Urinary bladder (tissue), 4 donors: ENCODE data around the gene HOXA6. TPM values are rescaled to one million over a fixed set of nuclear protein-coding genes. Genes with fewer than 3 reads are reported as not detected.

Source experiments
- DNase-seq: peaks from one replicate; pipeline ENCODE4 v3.0.0-alpha.2; 2015; ENCODE audit errors: extremely low spot score
- H3K27ac ChIP-seq: one replicate; pipeline ENCODE4 v1.5.1; 2013; ENCODE audit warnings: low read depth, mild to moderate bottlenecking, moderate library complexity
- H3K36me3 ChIP-seq: one replicate; pipeline ENCODE4 v1.6.1; 2013; ENCODE audit warnings: mild to moderate bottlenecking, moderate library complexity; ENCODE audit not compliant: insufficient read depth
- H3K4me1 ChIP-seq: one replicate; pipeline ENCODE4 v1.6.1; 2013; ENCODE audit warnings: mild to moderate bottlenecking, moderate library complexity; ENCODE audit not compliant: insufficient read depth
- H3K4me3 ChIP-seq: one replicate; pipeline ENCODE4 v1.5.1; 2013; ENCODE audit warnings: low read depth, low read length
- WGBS: extraction: QIAGEN DNeasy Blood & Tissue Kit; methylation state at CpG from one replicate; pipeline ENCODE4 v1.1.7; 2013; 5-methylcytosine and 5-hydroxymethylcytosine counted together
- polyA plus RNA-seq: library from polyadenylated mRNA; stranded (reverse); fragments of 200-250 nt; gene quantifications from one replicate; pipeline ENCODE4 v1.2.3, GENCODE V29; 2013
- total RNA-seq: library from RNA; depleted of rRNA; stranded (reverse); fragments of >200 nt; gene quantifications from one replicate; pipeline ENCODE4 v1.2.3, GENCODE V29; 2014
- donor health status: healthy with polysubstance abuse.
- donor health status: healthy.

Gene HOXA6
- total and polyA plus RNA-seq, 2 donors: 4.4 to 8.4 TPM

- Histone ChIP-seq H3K4me1 (peaks cover 2% of the 10 kb centered on the region), H3K36me3 (no peaks in the 10 kb centered on the region), H3K27ac (peak overlapping the region; percentile 53), H3K4me3 (no peak overlapping the region)
- DNase-seq: no peak
- WGBS: 40% methylated on average over 6 of the region's 6 CpGs
These were observed 36.4 kb downstream of the HOXA6 start for GRCh38 chr7:27111042-27111750.

DNA sequence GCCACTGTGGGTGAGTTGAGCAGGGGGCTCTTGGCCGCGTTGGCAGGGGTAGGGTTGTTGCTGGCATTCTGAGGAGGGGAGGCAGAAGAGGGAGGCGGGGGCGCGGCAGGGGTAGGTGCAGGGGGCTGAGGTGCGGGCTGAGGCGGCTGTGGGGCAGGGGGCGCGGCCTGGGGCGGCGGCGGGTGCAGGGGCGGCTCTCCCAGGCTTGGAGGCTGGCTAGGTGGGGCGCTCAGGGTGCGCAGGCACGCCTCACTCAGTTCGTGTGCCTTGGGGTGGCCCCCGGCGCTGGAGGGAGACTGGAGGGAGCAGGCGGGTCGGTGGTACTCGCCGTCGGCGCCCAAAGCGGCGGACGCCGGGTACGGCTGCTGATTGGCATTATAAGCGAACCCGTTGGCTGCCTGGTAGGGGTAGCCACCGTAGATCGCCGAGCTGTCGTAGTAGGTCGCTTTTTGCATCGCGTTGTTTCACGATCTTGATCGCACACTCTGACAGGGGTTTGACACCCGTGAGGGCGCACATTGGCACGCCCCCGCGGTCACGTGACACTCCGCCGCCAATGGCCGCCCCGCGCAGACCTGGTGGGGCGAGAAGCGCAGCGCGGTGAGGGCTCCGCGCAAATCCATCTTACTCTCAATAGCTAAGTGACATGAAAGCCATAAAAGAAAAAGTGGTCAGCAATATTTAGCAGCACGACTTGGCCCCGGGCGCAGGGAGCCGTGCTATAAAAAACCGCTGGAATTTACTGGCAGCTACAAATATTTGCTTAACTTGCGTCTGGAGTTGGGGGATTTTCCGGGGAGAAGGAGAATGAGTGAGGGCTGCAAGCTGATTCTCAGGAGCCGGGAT is 37.2 kb downstream of the HOXA6 start:
- peak overlapping the region; percentile 2 for H3K4me3 ChIP-seq
- WGBS: 40% methylated on average over 66 of the region's 66 CpGs
- H3K4me1 ChIP-seq: peaks cover 2% of the 10 kb centered on the region
- peak overlapping the region; percentile 53 for H3K27ac ChIP-seq
- no peaks in the 10 kb centered on the region for H3K36me3 ChIP-seq
- DNase-seq: no peak

- no peak overlapping the region for H3K27ac ChIP-seq
- no peaks in the 10 kb centered on the region for H3K36me3 ChIP-seq
- H3K4me1 ChIP-seq: peaks cover 2% of the 10 kb centered on the region
- DNase-seq: no peak
- H3K4me3 ChIP-seq: no peak overlapping the region
- 97% methylated on average over 4 of the region's 4 CpGs for WGBS
These were observed 37.9 kb downstream of the HOXA6 start for GRCh38 chr7:27109466-27110185.

DNA sequence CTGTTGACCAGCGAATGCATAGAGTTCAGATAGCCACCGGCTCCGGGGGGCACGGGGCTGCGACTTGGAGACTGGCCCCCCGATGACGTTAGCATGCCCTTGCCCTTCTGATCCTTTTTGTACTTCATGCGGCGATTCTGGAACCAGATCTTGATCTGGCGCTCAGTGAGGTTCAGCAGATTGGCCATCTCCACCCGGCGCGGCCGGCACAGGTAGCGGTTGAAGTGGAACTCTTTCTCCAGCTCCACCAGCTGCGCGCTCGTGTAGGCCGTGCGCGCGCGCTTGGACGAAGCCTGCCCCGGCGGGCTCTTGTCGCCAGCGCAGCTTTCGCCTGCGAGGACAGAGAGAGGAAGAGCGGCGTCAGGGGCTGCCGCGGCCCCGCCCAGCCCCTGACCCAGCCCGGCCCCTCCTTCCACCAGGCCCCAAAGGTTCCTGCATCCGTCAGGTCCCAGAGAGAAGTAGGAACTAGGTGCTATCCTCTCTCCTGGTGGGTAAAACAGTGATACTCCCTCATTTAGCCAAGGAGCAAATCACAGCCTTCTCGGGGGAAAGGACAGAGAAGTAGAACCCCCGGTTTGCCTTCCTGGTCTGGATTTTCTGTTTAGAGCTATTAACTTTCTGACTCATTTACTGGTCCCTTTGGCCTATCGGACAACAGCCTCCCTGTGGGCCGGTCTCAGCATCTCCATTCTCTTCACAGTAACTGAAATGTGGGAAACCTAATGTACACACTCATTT is 39.0 kb downstream of the HOXA6 start:
- Histone ChIP-seq H3K4me1 (peaks cover 2% of the 10 kb centered on the region), H3K36me3 (no peaks in the 10 kb centered on the region), H3K27ac (peak overlapping the region; percentile 85), H3K4me3 (peak overlapping the region; percentile 1)
- DNase-seq: no peak
- WGBS: 67% methylated on average over 41 of the region's 41 CpGs

- peak overlapping the region; percentile 1 for H3K4me3 ChIP-seq
- WGBS: 68% methylated on average over 47 of the region's 47 CpGs
- DNase-seq: no peak
- H3K36me3 ChIP-seq: no peaks in the 10 kb centered on the region
- peaks cover 2% of the 10 kb centered on the region for H3K4me1 ChIP-seq
- peak overlapping the region; percentile 85 for H3K27ac ChIP-seq
These were observed 39.9 kb downstream of the HOXA6 start for GRCh38 chr7:27107391-27108381.

GRCh38 chr7:27106901-27107240 is 40.7 kb downstream of the HOXA6 start:
- no peak for DNase-seq
- Histone ChIP-seq H3K36me3 (no peaks in the 10 kb centered on the region), H3K4me3 (peak overlapping the region; percentile 30), H3K27ac (peak overlapping the region; percentile 84), H3K4me1 (peaks cover 2% of the 10 kb centered on the region)
- 62% methylated on average over 14 of the region's 14 CpGs for WGBS

GRCh38 chr7:27106181-27106900 is 41.2 kb downstream of the HOXA6 start:
- WGBS: 48% methylated on average over 44 of the region's 44 CpGs
- DNase-seq: no peak
- Histone ChIP-seq H3K4me1 (peaks cover 2% of the 10 kb centered on the region), H3K36me3 (no peaks in the 10 kb centered on the region), H3K27ac (peak overlapping the region; percentile 84), H3K4me3 (peak overlapping the region; percentile 30)

DNA sequence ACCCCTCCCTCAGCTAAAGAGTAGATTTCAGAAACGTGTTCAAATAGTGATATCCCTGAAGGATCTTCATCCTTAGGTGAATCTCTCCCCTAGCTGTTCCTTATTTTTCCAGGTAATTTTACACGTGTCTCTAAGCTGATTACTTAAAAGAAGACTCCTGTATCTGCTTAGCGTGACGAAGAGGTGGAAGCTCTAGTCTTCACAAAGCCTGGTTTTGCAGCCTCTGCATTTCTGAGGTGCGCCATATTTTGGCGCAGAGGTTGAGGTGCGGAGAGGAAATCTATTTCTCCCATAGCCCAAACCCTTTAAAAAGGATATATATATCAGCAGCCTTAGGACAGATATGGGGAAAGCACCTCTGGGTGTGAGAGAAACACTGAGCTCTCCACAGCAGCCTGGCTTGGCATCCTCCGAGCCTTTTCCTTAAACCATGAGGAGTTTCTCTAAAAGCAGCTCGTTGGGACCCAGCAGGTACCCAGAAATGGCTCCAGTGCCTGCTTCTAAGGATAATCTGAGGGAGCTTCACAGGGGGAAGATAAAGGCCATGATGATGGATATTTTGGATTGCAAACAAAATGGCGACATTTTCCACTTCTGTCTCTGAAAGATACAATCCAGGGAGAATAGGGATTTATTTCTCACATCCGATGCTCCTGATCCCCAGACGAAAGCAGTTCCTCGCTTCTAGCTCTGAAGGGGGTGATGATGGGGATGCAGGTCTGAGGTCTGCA is 42.1 kb downstream of the HOXA6 start:
- no peaks in the 10 kb centered on the region for H3K36me3 ChIP-seq
- 90% methylated on average over 13 of the region's 13 CpGs for WGBS
- no peak overlapping the region for H3K4me3 ChIP-seq
- peaks cover 2% of the 10 kb centered on the region for H3K4me1 ChIP-seq
- peak overlapping the region; percentile 19 for H3K27ac ChIP-seq
- DNase-seq: no peak

DNA sequence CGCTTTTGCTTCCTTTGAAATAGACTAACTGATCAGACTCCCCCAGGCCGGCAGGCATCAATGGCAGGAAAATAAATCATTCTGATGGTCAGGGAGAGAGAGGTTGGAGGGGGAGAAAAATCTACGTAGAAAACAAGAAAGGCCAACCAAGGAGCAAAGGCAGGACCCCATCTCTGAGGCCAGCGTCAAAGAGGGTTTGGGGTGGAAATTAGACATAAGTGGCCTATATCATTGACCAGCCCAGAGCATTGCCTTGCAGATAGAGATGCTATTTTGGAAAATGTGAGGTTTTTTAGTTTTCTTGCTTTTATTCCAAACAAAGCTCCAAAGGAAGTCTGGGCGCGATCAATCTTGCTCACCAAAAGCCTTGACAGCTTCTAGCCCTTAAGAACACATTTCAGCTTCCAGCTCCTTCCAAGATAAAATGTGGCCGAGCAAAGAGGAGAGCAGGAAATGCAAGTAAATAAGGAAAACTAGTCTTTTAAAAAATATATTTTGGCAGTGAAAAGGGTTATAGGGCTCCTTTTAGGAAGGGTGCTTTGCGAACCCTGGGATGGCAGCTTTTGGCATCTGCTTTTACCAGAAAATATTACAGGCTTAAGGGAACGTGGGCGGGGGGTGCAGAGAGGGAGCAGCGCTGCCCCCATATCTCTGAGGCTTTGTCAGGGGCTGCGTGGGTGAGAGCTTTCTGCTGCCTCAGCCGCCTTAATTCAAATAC is 43.1 kb downstream of the HOXA6 start:
- no peak for DNase-seq
- no peaks in the 10 kb centered on the region for H3K4me1 ChIP-seq
- H3K27ac ChIP-seq: no peak overlapping the region
- H3K36me3 ChIP-seq: no peaks in the 10 kb centered on the region
- H3K4me3 ChIP-seq: no peak overlapping the region
- WGBS: 76% methylated on average over 13 of the region's 13 CpGs

DNA sequence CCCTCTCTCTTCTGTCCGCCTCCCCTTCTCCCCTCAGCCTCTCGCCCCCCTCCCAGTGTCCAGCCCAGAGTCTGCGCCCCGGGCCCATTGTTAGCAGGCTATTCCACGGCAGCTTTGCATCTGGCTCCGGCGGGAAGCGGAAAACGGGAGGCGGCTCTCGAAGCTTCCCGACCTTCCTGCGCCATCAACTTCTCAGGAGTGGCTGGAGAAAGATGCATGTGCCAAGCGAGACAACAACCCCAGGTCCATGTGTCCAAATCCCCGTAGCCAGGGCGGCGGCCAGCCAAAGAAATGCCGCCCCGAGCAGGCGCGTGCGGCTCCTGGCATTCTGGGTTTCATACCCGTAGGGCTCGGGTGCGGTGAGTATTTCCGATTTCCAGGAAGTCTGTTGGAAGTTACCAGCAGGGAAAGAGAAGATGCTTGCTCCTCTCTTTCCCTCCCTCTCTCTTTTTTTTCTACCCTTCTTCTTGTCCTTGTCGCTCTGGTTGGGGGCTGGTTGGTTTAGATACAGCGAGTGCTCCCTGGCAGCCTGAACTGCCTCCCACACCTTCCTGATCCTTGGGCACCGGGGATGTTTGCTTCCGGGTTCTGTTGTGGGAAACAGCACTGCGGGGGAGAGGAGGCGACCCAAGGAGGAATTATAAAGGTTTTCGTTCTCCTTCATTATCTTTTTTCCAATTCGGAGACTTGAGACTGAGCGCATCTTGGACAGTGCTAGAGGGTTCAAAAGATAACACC is 43.9 kb downstream of the HOXA6 start:
- H3K4me1 ChIP-seq: no peaks in the 10 kb centered on the region
- DNase-seq: no peak

More for the DNA sequence above, 43.9 kb downstream of the HOXA6 start:
- Histone ChIP-seq H3K36me3 (no peaks in the 10 kb centered on the region), H3K27ac (no peak overlapping the region), H3K4me3 (peak overlapping the region; percentile 21)
- WGBS: 76% methylated on average over 35 of the region's 35 CpGs
